OCI-LY7 (cell line): ENCODE results near the gene C16orf78. TPM values are rescaled to one million over a fixed set of nuclear protein-coding genes. Genes with fewer than 3 reads are reported as not detected.

ENCODE experiments used
- BruUV-seq: library from RNA; stranded (reverse); fragments of 400-500 nt; replicated peaks from 2 replicates; lab custom pipeline; 2021; lab: Mats Ljungman, UMichigan
- CTCF ChIA-PET: fragments of 300-600 bp; sonication (Branson Sonifier 250); formaldehyde crosslinking; loops from one replicate; lab custom pipeline; 2022; ENCODE audit warnings: antibody characterized with exemption; ENCODE audit not compliant: unreplicated experiment; lab: Charles Lee
- POLR2A ChIA-PET: fragments of 300-600 bp; sonication (Branson Sonifier 250); formaldehyde crosslinking; loops from one replicate; lab custom pipeline; 2022; ENCODE audit warnings: antibody characterized with exemption; lab: Charles Lee
- DNase-seq: peaks from one replicate; pipeline ENCODE4 v3.0.0-alpha.2; 2015; ENCODE audit warnings: low spot score
- H2AFZ ChIP-seq: fragments of 200-600 bp; sonication (generic), shearing (Covaris generic); 2 replicates; pipeline ENCODE4 v1.6.1; 2014; ENCODE audit warnings: mild to moderate bottlenecking, antibody characterized with exemption, low read length, moderate library complexity
- H3K27ac ChIP-seq: fragments of 200-600 bp; sonication (generic); 2 replicates; pipeline ENCODE4 v1.5.1; 2014; ENCODE audit warnings: mixed run types, low read depth, mild to moderate bottlenecking, moderate library complexity, low read length, inconsistent platforms; ENCODE audit not compliant: poor library complexity, severe bottlenecking
- H3K36me3 ChIP-seq: fragments of 200-600 bp; sonication (generic); 2 replicates; pipeline ENCODE4 v1.6.1; 2014; ENCODE audit warnings: mild to moderate bottlenecking, antibody characterized with exemption, low read length, moderate library complexity, mixed read lengths; ENCODE audit not compliant: insufficient read depth
- H3K4me1 ChIP-seq: fragments of 200-600 bp; sonication (generic); 2 replicates; pipeline ENCODE4 v1.5.1; 2014; ENCODE audit warnings: mild to moderate bottlenecking, low read length; ENCODE audit not compliant: insufficient read depth, poor library complexity, severe bottlenecking
- H3K4me2 ChIP-seq: fragments of 200-600 bp; sonication (generic); 2 replicates; pipeline ENCODE4 v1.6.1; 2014; ENCODE audit warnings: mild to moderate bottlenecking, low read length
- H3K4me3 ChIP-seq: fragments of 200-600 bp; sonication (generic); 2 replicates; pipeline ENCODE4 v1.5.1; 2014; ENCODE audit warnings: mild to moderate bottlenecking, low read depth, low read length; ENCODE audit not compliant: poor library complexity, severe bottlenecking
- H3K79me2 ChIP-seq: fragments of 200-600 bp; sonication (generic); 2 replicates; pipeline ENCODE4 v1.6.1; 2016; ENCODE audit warnings: low read depth, mild to moderate bottlenecking, low read length, moderate library complexity, mixed read lengths; ENCODE audit not compliant: insufficient read depth
- H3K9me2 ChIP-seq: fragments of 200-600 bp; sonication (generic); 2 replicates; pipeline ENCODE4 v1.6.1; 2016; ENCODE audit warnings: mild to moderate bottlenecking, low read length, mixed read lengths; ENCODE audit not compliant: insufficient read depth
- H3K9me3 ChIP-seq: fragments of 200-600 bp; sonication (generic); 2 replicates; pipeline ENCODE4 v1.6.1; 2014; ENCODE audit warnings: mild to moderate bottlenecking, mixed run types, low read length, mixed read lengths
- H4K20me1 ChIP-seq: fragments of 200-600 bp; sonication (generic); 2 replicates; pipeline ENCODE4 v1.6.1; 2014; ENCODE audit warnings: mild to moderate bottlenecking, antibody characterized with exemption, low read length, moderate library complexity, mixed read lengths; ENCODE audit not compliant: insufficient read depth
- CTCF ChIP-seq: fragments of 200-600 bp; sonication (generic); conservative IDR thresholded peaks from 2 replicates; pipeline ENCODE4 v1.5.1; 2014; ENCODE audit warnings: mild to moderate bottlenecking, antibody characterized with exemption, low read length, moderate library complexity, mixed read lengths
- EZH2phosphoT487 ChIP-seq: fragments of 200-600 bp; sonication (generic); IDR thresholded peaks from 2 replicates; pipeline ENCODE4 v1.6.1; 2018; ENCODE audit warnings: low read depth, borderline replicate concordance, mild to moderate bottlenecking, mixed run types, antibody characterized with exemption, low read length, moderate library complexity, mixed read lengths
- intact Hi-C: fragments of 100-400 bp; cut with micrococcal nuclease; formaldehyde crosslinking; loops from one replicate; pipeline ENCODE4 v1.10.0; 2022; ENCODE audit not compliant: unreplicated experiment
- total RNA-seq, 2 experiments: library from RNA; depleted of rRNA in 1 of 2; stranded (reverse); fragments of >200 nt in 1 of 2; shearing (Covaris generic) in 1 of 2; gene quantifications; 2 replicates each; pipeline ENCODE4 v1.2.3, GENCODE V29; 2014 to 2022

Gene C16orf78
- total RNA-seq, 2 experiments from 2014 or later, result not detected

GRCh38 chr16:49354101-49354500 lies 19.5 kb upstream of the C16orf78 start:
- no peak overlapping the region for H3K4me2 ChIP-seq
- TF ChIP-seq EZH2phosphoT487 (no peak), CTCF (no peak)
- H2AFZ ChIP-seq, result no peak overlapping the region
- no peak overlapping the region for H3K27ac ChIP-seq
- ChIA-PET POLR2A (interaction anchor here (1.0 kb wide), 1 partner anchor 11 kb away, joined by 3 read pairs; no protein-coding TSS in a partner anchor), CTCF (no interaction called here)
- H3K79me2 ChIP-seq, result no peaks in the 10 kb centered on the region
- H3K36me3 ChIP-seq, result no peaks in the 10 kb centered on the region
- H3K4me1 ChIP-seq, result peaks cover 12% of the 10 kb centered on the region
- DNase-seq, result no peak
- BruUV-seq, result no TSS peak
- no peaks in the 10 kb centered on the region for H4K20me1 ChIP-seq
- H3K9me3 ChIP-seq, result no peaks in the 10 kb centered on the region
- H3K4me3 ChIP-seq, result no peak overlapping the region
- intact Hi-C loops, result loop anchor here (5.0 kb wide), 1 partner anchor 297 kb away; no protein-coding TSS in a partner anchor
- no peaks in the 10 kb centered on the region for H3K9me2 ChIP-seq

DNA sequence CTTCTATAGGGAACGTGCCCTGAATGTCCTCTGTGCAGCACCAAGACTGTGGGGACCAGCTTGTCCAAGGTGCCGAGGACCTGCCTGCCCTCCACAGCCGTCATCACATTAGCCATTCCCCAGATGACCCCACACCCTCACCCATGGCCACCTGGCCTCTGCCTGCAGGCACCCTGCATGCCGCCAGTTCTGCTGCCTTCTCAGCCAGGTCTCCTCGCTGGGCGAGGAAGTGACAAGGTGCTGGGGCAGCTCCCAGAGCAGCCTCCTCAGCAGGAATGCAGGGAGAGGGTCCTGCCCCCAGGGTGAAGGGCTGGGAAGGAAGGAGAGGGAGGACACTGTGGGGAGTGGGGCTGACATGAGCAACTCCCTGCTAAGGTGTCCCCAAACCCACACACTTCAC lies 18.6 kb upstream of the C16orf78 start:
- Histone ChIP-seq H3K79me2 (no peaks in the 10 kb centered on the region), H2AFZ (no peak overlapping the region), H3K9me3 (no peaks in the 10 kb centered on the region), H3K4me2 (no peak overlapping the region), H3K36me3 (no peaks in the 10 kb centered on the region), H3K4me3 (no peak overlapping the region), H3K27ac (no peak overlapping the region), H3K9me2 (no peaks in the 10 kb centered on the region), H4K20me1 (no peaks in the 10 kb centered on the region), H3K4me1 (peaks cover 12% of the 10 kb centered on the region)
- TF ChIP-seq CTCF (no peak), EZH2phosphoT487 (no peak)
- no TSS peak for BruUV-seq
- DNase-seq, result no peak
- ChIA-PET CTCF (interaction anchor here (0.7 kb wide), 1 partner anchor 82 kb away, joined by 4 read pairs; no protein-coding TSS in a partner anchor), POLR2A (no interaction called here)
- intact Hi-C loops, result loop anchor here (5.0 kb wide), 1 partner anchor 298 kb away; no protein-coding TSS in a partner anchor

GRCh38 chr16:49355933-49356665 lies 17.5 kb upstream of the C16orf78 start:
- POLR2A ChIA-PET, result interaction anchor here (0.6 to 1.6 kb wide), 3 partner anchors 9 to 238 kb away, joined by 3 to 5 read pairs (median 4); no protein-coding TSS in a partner anchor
- no peak overlapping the region for H3K27ac ChIP-seq
- DNase-seq, result no peak
- H3K4me2 ChIP-seq, result no peak overlapping the region
- H3K9me3 ChIP-seq, result no peaks in the 10 kb centered on the region
- no peak for TF ChIP-seq CTCF
- no peak for TF ChIP-seq EZH2phosphoT487
- CTCF ChIA-PET, result no interaction called here
- no peaks in the 10 kb centered on the region for H4K20me1 ChIP-seq
- H3K9me2 ChIP-seq, result no peaks in the 10 kb centered on the region
- H2AFZ ChIP-seq, result no peak overlapping the region
- H3K4me1 ChIP-seq, result peaks cover 12% of the 10 kb centered on the region
- no peaks in the 10 kb centered on the region for H3K36me3 ChIP-seq
- H3K79me2 ChIP-seq, result no peaks in the 10 kb centered on the region
- no peak overlapping the region for H3K4me3 ChIP-seq
- no TSS peak for BruUV-seq
- intact Hi-C loops, result no loop called here
